ENCODE data around the gene MAGEA10. TPM values are rescaled to one million over a fixed set of nuclear protein-coding genes. Genes with fewer than 3 reads are reported as not detected.

The MAGEA10 gene
- total and polyA plus RNA-seq, 9 of the 15 experiments (the other 6 are each of a cell fraction or from before 2014, with no cell fraction given): 0.06 to 0.45 (median 0.15) TPM; not detected in 4

DNA sequence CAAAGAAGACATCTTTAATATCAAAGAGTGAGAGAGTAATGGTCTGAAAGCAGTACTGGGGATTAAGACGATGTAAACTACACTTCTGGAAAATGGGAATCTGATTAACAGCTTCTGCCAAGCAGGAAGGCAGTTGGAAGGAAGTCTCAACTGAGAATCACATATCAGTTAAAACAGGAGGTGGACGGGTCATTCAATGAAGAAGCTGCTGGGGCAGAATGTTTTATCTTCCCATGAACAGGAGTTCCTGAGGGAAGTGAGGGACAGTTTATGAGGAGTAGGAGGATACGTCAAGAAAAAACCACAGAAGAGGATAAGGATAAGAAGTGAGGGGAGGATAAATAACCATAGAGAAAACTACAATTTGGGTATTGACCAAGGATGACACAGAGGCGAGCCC lies 38.7 kb upstream of the MAGEA10 start (continued):
- TF ChIP-seq ZNF280B (CRISPR knock-in tag; IDR thresholded peaks at IDR 0.05): no peak
- peak; percentile 57 for TF ChIP-seq EP400 (IDR thresholded peaks at IDR 0.05)
- TF ChIP-seq HNRNPK (IDR thresholded peaks at IDR 0.05; ENCODE audit: low read depth, low read length, poor library complexity, severe bottlenecking): no peak
- no peak for TF ChIP-seq ZNF282 (CRISPR knock-in tag; IDR thresholded peaks at IDR 0.05)
- peak; percentile 73 for TF ChIP-seq CXXC5 (CRISPR knock-in tag; IDR thresholded peaks at IDR 0.05)
- no peak for TF ChIP-seq HNRNPL (IDR thresholded peaks at IDR 0.05; ENCODE audit: low read depth, low read length)
- no peak for TF ChIP-seq CBX1 (IDR thresholded peaks at IDR 0.05; ENCODE audit: low read depth)
- peak; percentile 93 for TF ChIP-seq CC2D1A (IDR thresholded peaks at IDR 0.05)
- no peak for TF ChIP-seq THRA (IDR thresholded peaks at IDR 0.05)
- TF ChIP-seq GABPA (tag; conservative IDR thresholded peaks at IDR 0.05; ENCODE audit: low read depth): 0 out of 2 replicates have a peak, but pooled peaks have one; percentile 33
- no peak for TF ChIP-seq BMI1 (IDR thresholded peaks at IDR 0.05; ENCODE audit: low read length)
- 0 out of 2 replicates have a peak, but pooled peaks have one; percentile 77 for TF ChIP-seq MTA1 (IDR thresholded peaks at IDR 0.05; ENCODE audit: borderline replicate concordance)
- no peak; the same call in 1 of the 2 replicates for TF ChIP-seq MEF2D (tag; conservative IDR thresholded peaks at IDR 0.05; ENCODE audit: low read depth)
- TF ChIP-seq, protein P1, sequence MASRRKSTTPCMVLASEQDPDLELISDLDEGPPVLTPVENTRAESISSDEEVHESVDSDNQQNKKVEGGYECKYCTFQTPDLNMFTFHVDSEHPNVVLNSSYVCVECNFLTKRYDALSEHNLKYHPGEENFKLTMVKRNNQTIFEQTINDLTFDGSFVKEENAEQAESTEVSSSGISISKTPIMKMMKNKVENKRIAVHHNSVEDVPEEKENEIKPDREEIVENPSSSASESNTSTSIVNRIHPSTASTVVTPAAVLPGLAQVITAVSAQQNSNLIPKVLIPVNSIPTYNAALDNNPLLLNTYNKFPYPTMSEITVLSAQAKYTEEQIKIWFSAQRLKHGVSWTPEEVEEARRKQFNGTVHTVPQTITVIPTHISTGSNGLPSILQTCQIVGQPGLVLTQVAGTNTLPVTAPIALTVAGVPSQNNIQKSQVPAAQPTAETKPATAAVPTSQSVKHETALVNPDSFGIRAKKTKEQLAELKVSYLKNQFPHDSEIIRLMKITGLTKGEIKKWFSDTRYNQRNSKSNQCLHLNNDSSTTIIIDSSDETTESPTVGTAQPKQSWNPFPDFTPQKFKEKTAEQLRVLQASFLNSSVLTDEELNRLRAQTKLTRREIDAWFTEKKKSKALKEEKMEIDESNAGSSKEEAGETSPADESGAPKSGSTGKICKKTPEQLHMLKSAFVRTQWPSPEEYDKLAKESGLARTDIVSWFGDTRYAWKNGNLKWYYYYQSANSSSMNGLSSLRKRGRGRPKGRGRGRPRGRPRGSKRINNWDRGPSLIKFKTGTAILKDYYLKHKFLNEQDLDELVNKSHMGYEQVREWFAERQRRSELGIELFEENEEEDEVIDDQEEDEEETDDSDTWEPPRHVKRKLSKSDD (conservative IDR thresholded peaks at IDR 0.05; ENCODE audit: low read length): no peak
- peak in 1 of 2 experiments; percentile 95; a peak in 2 of 4 replicates for TF ChIP-seq ZMIZ1 (IDR thresholded peaks at IDR 0.05; ENCODE audit: low read depth in 2 of 2, low read length in 2 of 2)
- TF ChIP-seq PML (IDR thresholded peaks at IDR 0.05; ENCODE audit: low read length): peak; percentile 77
- TF ChIP-seq FOXK2 (conservative IDR thresholded peaks at IDR 0.05 in 1 of 2, IDR thresholded peaks at IDR 0.05 in 1 of 2; ENCODE audit: low read depth in 2 of 2): peak in 1 of 2 experiments; percentile 9; a peak in 1 of 4 replicates
- peak; percentile 85 for TF ChIP-seq EGR1 (conservative IDR thresholded peaks at IDR 0.05)
- 0 out of 2 replicates have a peak, but pooled peaks have one; percentile 19 for TF ChIP-seq MYNN (IDR thresholded peaks at IDR 0.05)
- no peak for TF ChIP-seq MYNN (CRISPR knock-in tag; IDR thresholded peaks at IDR 0.05)
- no peak for TF ChIP-seq SRSF9 (IDR thresholded peaks at IDR 0.05; ENCODE audit: borderline replicate concordance, low read depth, low read length)
- no peak for TF ChIP-seq DIDO1 (tag; IDR thresholded peaks at IDR 0.05; ENCODE audit: low read depth)
